RPMI7951 (cell line): ENCODE results near the gene PIP4K2B. TPM values are rescaled to one million over a fixed set of nuclear protein-coding genes. Genes with fewer than 3 reads are reported as not detected.
"Not testable (repeated sequence)": the region's sequence is repeated elsewhere in the genome, so short reads cannot be mapped to it uniquely, and the experiment has no call there.

Experiments used
- DNase-seq: peaks from one replicate; pipeline ENCODE4 v3.0.0-alpha.2; 2012; ENCODE audit warnings: low read depth
- total RNA-seq: library from RNA; depleted of rRNA; stranded (reverse); fragments of >200 nt; shearing (Covaris generic); gene quantifications from 2 replicates; pipeline ENCODE4 v1.2.3, GENCODE V29; 2014; rRNA removed

The PIP4K2B gene
- total RNA-seq, 1 experiment from 2014 or later, result 28.8 TPM

DNA sequence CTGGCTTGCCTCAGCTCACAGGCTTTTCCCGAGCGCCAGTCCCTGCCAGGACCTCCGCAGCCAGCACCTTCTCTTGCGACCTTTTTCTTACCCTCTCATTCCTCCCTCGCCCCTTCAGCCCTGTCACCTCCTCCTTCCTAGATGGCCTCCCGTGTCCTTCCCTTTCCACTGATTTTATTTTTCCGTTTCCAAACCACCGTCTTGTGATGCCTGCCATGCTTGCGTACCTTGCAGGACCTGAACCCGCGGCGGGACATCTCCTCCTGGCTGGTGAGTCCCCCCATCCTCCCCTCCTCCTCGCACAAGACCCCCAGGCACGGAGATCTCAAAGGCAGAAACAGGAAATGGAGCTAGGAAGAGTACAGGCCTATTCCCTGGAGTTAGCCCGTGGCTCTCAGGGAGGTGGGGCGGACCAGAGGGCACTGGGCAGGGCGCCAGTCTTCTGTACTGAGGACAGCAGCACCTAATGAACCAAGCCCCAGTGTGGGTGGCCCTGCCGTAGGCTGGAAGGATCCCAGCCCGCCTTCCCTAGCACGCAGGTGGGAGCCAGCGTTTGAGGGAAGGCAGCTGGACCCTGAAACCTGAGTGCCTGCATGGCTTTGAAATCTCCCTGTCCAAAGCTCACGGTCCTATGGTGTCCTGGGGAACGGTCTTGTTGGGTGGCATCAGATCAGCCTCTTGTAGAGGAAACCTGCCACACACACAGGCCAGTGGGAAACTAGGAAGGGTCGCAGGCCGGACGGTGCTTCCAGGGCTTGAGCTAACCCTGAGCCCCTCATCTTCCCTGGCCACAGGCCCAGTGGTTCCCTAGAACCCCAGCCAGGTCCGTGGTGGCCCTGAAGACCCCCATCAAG is 68.6 kb downstream of the PIP4K2B start:
- DNase-seq, result peak; percentile 71

DNA sequence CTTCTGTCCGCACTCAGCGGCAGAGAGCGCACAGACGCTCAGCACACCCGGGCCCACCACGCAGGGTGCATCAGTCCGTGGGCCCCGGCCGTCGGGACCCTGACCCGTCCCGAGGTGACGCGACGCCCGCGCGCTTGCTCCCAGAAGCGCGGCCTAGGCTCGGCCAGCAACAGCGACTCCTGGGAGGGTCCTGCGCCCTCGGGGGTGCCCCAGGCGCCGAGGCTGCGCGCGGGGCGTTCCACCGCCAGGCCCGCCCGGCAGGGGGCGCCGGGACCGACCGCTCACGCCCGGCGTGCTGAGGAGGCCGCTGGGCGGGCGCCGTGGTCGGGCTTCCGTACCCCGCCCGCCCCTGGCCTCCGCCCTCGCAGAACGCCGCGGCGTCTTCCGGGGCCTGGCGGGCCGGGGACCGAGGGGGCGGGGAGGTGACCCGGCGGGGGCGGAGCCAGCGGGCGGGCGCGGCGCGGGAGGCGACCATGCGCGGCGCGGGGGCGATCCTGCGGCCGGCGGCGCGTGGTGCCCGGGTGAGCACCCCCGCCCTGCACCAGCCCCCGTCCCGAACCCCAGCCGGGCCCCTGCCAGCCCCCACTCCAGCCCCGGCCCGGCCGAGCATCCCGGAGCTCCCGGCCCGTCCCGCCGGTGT is 69.3 kb downstream of the PIP4K2B start, which contains the start of gene CISD3:
CISD3 (plus strand) TSS at position 456 of the 640 bp plus-strand sequence; CDS start at position 474, 18 bp downstream.
- DNase-seq, result peak; percentile 82

DNA sequence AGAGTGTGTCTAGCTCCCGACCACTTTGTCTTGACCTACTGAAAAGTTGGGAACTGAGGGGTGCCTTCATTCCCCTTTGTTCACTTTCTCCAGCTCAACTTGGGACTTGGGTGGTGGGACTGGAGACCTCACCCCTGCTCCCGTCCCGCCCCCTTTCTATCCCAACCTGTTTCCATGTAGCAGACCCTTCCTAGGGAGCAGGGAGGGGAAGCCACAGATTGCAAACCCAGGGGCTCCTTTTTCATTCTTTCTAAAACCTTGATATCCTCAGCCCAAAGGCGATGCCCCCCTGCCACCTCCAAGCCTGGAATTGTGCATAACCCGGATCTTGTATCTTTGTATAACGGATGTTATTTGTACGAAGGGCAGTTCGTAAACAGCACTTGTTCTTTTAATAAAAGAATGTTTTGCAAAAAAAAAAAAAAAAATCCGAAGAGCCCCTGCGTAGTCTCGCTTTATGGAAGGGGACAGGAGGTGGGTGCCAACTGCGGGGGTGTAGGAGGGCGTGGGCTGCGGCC is 69.9 kb downstream of the PIP4K2B start:
- DNase-seq, result no peak

DNA sequence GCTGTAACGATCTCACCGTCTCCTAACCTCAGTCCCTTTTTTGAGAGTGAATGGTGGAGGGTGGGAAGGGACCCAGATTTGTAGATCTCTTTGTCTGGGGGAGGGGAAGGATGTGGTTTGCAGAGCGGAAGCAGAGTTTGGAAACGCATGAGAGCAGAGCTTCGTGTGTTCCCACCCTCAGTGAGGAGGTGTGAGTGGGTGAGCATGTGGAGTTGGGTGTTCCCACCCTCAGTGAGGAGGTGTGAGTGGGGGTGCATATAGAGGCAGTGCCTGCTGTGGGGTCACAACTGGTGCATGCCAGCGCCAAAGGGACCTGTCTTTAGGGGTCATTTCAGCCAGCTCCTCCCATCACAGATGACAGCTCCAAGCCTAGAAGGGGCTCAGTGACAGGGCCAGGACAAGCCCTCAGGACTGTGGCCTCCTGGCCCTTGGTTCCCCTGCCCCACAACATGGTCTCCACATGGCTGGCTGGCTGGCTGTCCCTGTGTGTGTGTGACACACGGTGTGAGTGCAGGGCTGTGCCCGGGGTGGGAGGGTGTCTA is 71.0 kb downstream of the PIP4K2B start:
- DNase-seq, result no peak

DNA sequence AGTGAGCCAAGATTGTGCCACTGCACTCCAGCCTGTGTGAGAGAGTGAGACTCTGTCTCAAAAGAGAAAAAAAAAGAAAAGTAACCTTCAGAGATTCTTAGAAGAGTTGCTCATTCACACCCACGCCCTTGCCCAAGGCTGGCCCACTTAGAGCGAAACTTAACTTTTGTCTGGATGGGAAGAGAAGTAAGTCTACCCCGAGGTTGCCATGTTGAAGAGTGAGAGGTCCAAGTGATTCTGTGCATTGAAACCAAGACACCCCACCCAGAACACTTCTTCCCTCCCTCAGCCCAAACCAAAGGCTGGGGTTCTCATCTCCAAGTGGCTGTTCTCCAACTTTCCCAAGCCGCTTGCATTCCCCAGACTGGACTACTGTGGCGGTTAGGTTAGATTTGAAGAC is 71.6 kb downstream of the PIP4K2B start:
- no peak for DNase-seq

DNA sequence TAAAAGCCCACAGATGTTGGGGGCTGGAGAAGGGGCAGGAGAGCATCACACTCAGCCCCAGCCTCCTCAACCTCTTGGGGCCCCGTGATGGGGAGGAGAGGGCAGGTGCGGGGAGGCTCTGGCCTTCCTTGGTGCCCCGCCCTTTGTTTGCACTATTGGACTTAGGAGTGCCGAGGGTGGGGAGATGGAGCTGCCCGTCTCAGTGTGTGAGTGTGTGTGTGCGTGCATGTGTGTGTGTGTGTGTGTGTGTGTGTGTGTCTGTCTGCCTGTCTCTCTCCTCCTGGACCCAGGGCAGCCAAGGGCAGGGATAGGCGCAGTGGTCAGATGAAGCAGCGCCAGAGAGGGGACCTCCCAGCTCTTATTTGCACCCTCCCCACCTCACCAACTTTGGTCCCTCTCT is 73.2 kb downstream of the PIP4K2B start:
- not testable (repeated sequence) for DNase-seq

DNA sequence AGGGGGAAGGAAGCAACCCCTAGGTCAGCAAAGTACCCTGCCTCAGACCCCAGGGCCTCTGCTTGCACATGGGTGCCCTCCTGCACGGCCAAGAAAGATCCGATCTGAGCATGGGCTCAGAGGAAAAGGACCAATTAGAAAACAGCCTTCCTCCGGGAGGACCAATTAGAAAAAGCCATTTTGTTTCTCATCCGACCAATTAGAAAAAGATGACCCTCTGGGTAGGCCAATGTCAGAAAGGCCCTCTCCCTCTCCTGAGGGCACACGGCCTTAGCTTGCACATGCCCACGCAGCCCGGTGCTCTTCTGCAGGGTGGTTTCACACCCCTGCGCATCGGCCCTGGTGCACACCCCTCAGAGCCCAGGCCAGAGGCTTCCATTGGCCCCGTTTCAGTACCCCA is 74.3 kb downstream of the PIP4K2B start:
- no peak for DNase-seq

DNA sequence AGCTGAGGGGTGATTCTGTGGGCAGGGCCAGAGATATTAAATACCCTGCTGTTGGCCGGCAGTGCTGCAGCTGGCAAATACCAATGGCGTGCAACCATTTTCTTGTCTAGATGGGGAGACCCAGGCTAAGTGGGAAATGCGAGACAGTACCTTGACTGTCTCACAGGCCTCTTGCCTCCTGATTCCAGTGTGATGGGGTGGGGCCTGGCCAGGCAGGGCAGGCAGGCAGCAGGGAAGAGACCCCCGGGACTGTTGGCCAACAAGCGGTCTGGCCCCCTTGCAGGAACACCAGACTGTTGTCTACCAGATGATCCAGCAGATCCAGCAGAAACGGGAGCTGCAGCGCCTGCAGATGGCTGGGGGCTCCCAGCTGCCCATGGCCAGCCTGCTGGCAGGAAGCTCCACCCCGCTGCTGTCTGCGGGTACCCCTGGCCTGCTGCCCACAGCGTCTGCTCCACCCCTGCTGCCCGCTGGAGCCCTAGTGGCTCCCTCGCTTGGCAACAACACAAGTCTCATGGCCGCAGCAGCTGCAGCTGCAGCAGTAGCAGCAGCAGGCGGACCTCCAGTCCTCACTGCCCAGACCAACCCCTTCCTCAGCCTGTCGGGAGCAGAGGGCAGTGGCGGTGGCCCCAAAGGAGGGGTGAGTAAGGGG is 74.9 kb downstream of the PIP4K2B start:
- no peak for DNase-seq

DNA sequence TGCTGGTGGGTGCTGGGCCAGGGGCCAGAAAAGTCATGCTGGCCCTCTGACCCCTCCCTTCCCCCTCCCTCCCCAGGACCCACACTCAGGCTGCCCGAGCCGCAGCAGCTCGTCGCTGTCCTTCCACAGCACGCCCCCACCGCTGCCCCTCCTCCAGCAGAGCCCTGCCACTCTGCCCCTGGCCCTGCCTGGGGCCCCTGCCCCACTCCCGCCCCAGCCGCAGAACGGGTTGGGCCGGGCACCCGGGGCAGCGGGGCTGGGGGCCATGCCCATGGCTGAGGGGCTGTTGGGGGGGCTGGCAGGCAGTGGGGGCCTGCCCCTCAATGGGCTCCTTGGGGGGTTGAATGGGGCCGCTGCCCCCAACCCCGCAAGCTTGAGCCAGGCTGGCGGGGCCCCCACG is 77.6 kb downstream of the PIP4K2B start:
- no peak for DNase-seq

DNA sequence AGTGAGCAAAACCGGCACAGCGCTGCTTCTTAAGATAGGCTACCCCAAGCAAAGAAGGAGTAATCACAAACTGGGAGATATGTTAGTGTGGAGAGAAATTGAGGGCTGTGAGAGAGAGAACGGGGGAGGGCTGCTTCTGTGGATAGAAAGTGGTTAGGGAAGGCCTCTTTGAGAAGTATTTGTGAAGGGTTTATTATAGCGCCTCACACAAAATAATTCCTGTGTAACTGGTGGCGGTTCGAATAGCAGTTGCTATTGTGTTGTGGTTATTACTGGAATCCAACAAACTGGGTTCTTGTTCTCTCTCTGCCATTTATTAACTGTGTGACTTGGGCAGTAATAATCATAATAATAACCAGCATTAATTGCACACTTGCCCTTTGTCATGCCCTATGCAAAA is 78.4 kb downstream of the PIP4K2B start:
- no peak for DNase-seq

DNA sequence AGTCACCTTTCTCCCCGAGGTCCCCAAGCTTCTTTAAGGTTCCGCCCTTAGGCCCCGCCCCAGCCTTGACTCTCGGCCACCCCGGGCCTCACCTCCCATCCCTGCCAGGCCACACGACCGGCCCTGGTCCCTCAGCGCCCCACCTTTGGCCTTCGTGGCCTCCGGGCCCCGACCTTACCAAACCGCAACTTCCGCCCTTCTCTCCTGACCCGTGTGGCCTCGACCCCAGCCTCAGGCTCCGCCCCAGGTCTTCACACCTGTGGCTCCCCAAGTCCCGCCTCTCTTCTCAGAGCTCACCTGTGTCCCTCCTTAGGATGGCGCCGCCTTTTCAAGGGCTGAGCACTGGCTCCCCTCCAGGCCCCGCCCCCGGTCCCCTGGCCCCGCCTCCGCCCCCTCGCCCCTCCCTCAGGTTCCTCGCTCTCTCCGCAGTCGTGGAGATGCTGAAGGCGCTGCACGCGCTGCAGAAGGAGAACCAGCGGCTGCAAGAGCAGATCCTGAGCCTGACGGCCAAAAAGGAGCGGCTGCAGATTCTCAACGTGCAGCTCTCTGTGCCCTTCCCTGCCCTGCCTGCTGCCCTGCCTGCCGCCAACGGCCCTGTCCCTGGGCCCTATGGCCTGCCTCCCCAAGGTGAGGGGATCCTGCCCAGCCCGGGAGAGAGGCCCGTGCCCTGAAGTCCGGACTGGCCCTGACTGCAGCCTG is 79.3 kb downstream of the PIP4K2B start:
- no peak for DNase-seq

DNA sequence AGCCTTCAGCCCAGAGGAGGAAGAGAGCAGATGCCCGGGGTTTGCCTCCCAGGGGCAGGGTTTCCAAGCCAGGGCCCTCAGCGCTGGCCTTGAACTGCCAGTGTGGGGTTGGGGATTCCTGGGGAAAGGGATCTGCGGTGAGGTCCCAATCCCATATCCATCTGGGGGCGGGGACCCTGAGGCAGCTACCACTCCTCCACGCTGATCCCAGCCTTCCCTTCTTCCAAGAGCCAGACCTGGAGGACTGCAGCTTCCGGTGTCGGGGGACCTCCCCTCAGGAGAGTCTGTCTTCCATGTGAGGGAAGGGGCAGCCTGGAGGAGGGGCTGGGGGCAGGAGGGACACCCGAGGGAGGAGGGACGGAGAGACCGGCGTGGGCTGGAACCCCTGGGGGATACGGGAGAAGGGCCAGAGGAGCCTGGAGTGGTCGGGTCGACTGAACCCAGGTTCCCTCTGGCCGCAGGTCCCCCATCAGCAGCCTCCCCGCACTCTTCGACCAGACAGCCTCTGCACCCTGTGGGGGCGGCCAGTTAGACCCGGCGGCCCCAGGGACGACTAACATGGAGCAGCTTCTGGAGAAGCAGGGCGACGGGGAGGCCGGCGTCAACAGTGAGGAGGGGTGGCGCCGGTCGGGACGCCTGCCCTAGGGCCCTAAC is 79.9 kb downstream of the PIP4K2B start:
- no peak for DNase-seq

DNA sequence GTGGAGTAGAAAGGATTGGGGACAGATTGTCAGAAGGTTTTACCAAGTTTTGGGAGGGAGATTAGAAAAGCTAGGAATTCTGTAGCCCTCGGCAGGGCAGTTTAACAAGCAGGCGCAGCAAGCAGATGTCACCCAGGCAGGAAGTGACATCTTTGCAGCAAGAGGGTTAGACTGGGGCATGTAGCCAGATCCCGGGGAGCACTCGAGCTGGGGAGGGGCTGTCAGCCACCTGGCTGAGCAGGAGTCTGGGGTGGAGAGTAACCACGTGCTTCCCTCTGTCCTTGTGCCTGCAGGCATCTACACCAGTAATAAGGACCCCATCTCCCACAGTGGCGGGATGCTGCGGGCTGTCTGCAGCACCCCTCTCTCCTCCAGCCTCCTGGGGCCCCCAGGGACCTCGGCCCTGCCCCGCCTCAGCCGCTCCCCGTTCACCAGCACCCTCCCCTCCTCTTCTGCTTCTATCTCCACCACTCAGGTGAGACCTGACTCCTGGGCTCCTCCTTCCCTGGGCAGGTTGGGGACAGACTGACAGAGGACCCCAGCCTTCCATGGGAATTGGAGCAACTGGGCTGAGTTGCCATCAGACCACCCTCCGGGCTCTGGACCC is 82.1 kb downstream of the PIP4K2B start:
- no peak for DNase-seq

DNA sequence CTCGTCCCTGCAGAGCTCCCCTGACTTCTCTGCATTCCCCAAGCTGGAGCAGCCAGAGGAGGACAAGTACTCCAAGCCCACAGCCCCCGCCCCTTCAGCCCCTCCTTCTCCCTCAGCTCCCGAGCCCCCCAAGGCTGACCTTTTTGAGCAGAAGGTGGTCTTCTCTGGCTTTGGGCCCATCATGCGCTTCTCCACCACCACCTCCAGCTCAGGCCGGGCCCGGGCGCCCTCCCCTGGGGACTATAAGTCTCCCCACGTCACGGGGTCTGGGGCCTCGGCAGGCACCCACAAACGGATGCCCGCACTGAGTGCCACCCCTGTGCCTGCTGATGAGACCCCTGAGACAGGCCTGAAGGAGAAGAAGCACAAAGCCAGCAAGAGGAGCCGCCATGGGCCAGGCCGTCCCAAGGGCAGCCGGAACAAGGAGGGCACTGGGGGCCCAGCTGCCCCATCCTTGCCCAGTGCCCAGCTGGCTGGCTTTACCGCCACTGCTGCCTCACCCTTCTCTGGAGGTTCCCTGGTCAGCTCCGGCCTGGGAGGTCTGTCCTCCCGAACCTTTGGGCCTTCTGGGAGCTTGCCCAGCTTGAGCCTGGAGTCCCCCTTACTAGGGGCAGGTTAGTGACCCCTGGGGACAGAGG is 82.9 kb downstream of the PIP4K2B start:
- no peak for DNase-seq

Other genes starting within 250 kb of the PIP4K2B start
- gene SRCIN1, start 193.6 kb downstream of the PIP4K2B start, total RNA-seq, result not detected in 2 replicates
- gene EPOP, start 124.6 kb downstream of the PIP4K2B start, total RNA-seq, result 1.7 and 1.8 TPM in 2 replicates
- 9.3 and 13.9 TPM in 2 replicates for gene MLLT6, start 94.3 kb downstream of the PIP4K2B start, total RNA-seq
- 6.0 and 6.9 TPM in 2 replicates for gene CISD3, start 69.2 kb downstream of the PIP4K2B start, total RNA-seq
- 3.8 and 7.6 TPM in 2 replicates for gene PCGF2, start 51.2 kb downstream of the PIP4K2B start, total RNA-seq
- 468 and 479 TPM in 2 replicates for gene PSMB3, start 46.8 kb downstream of the PIP4K2B start, total RNA-seq
- 7.2 and 7.6 TPM in 2 replicates for gene CWC25, start 25.8 kb upstream of the PIP4K2B start, total RNA-seq
- 1,124 and 1,333 TPM in 2 replicates for gene RPL23, start 54.2 kb upstream of the PIP4K2B start, total RNA-seq
- 120 and 135 TPM in 2 replicates for gene LASP1, start 70.5 kb upstream of the PIP4K2B start, total RNA-seq
- not detected in 2 replicates for gene FBXO47, start 167.8 kb upstream of the PIP4K2B start, total RNA-seq